HFFc6 (cell line): ENCODE data around the gene TMBIM1. TPM values are rescaled to one million over a fixed set of nuclear protein-coding genes. Genes with fewer than 3 reads are reported as not detected.
A peak's percentile ranks its signal among the peaks of the same experiment; 100 is the strongest.

Experiments used
- DNase-seq: peaks from one replicate; pipeline ENCODE4 v3.0.0-alpha.2; 2018
- H3K27ac Mint-ChIP-seq: 2 replicates; pipeline ENCODE4 v1.8.0; 2020; ENCODE audit warnings: mild to moderate bottlenecking, mixed read lengths
- H3K27me3 Mint-ChIP-seq: 2 replicates; pipeline ENCODE4 v1.8.0; 2021; ENCODE audit warnings: mild to moderate bottlenecking, moderate library complexity, mixed read lengths; ENCODE audit not compliant: insufficient read depth
- H3K36me3 Mint-ChIP-seq: 2 replicates; pipeline ENCODE4 v1.8.0; 2021; ENCODE audit warnings: low read depth, mixed read lengths
- H3K4me1 Mint-ChIP-seq: 2 replicates; pipeline ENCODE4 v1.8.0; 2020; ENCODE audit warnings: low read depth, mixed read lengths
- H3K4me3 Mint-ChIP-seq: 2 replicates; pipeline ENCODE4 v1.8.0; 2020; ENCODE audit warnings: mild to moderate bottlenecking, moderate library complexity, mixed read lengths
- H3K9me3 Mint-ChIP-seq: 2 replicates; pipeline ENCODE4 v1.8.0; 2020; ENCODE audit warnings: mild to moderate bottlenecking, mixed read lengths
- total RNA-seq, 6 experiments: library from RNA; stranded (reverse); fragmentation: NEBNext Ultra II Directional; extraction: Animal tissue kit (Norgen Biotek cat#: 25700); gene quantifications; 2 replicates in 1 of 6; 3 replicates in 5 of 6; pipeline ENCODE4 v1.2.3, GENCODE V29; 2021
- TF ChIP-seq, protein P1 (sequence below): fragments of 200-600 bp; sonication (generic); IDR thresholded peaks from 2 replicates; pipeline ENCODE4 v1.5.0; 2021; ENCODE audit warnings: antibody characterized with exemption, mild to moderate bottlenecking

TMBIM1 gene
- total RNA-seq, 6 experiments from 2014 or later: 163 to 187 (median 176) TPM

DNA sequence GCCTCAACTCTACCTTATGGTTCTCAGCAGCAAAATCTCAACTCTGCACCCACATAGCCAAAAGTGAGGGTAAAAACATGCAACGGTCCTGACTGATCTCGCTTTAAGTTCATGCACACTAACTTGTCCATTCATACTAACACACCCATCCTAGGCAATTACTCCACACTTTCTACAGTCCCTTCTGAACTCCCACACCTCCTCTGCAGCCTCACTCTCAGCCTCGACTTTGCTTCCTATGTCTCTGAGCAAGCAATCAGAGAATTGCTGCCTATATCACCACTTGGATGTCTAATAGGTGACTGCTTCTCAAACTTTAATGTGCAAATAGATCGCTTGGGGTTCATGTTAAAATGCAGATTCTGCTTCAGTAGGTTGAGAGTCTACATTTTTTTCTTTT, 7.8 kb upstream of the TMBIM1 start:
- H3K36me3 Mint-ChIP-seq: no peaks in the 10 kb centered on the region
- peaks cover 9% of the 10 kb centered on the region for H3K27me3 Mint-ChIP-seq
- no peaks in the 10 kb centered on the region for H3K9me3 Mint-ChIP-seq
- no peak overlapping the region for H3K27ac Mint-ChIP-seq
- TF ChIP-seq, protein P1, sequence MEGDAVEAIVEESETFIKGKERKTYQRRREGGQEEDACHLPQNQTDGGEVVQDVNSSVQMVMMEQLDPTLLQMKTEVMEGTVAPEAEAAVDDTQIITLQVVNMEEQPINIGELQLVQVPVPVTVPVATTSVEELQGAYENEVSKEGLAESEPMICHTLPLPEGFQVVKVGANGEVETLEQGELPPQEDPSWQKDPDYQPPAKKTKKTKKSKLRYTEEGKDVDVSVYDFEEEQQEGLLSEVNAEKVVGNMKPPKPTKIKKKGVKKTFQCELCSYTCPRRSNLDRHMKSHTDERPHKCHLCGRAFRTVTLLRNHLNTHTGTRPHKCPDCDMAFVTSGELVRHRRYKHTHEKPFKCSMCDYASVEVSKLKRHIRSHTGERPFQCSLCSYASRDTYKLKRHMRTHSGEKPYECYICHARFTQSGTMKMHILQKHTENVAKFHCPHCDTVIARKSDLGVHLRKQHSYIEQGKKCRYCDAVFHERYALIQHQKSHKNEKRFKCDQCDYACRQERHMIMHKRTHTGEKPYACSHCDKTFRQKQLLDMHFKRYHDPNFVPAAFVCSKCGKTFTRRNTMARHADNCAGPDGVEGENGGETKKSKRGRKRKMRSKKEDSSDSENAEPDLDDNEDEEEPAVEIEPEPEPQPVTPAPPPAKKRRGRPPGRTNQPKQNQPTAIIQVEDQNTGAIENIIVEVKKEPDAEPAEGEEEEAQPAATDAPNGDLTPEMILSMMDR: no peak
- H3K4me3 Mint-ChIP-seq: no peak overlapping the region
- peaks cover 27% of the 10 kb centered on the region for H3K4me1 Mint-ChIP-seq
- DNase-seq: no peak

DNA sequence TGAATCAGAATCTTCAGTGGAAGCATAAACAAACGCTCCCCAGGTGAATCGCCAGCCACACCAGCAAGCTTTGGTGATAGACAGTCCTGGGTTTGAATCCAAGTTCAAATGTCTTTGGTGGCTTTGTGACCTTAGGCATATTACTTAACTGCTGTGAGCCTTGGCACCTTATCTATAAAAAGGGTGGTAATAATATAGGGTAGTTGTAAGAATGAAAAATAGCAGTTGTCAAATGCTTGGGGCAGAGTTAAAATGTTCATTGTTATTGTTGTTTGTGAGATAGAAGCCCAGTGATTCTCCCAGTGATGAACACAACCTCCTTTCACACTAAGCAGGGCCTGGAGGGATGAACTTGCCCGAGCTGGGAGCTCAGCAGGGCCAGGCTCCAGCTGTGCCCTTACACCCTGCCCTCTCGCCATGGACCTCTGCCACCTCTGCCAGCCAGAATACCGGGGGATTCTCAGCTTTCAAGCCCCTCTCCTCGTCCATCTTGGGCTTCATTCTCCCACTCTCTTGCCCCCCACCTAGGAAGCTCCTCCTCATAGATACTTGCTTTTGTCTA, 6.1 kb upstream of the TMBIM1 start:
- Mint-ChIP-seq H3K27me3 (peaks cover 9% of the 10 kb centered on the region; the same call in 1 of the 2 replicates), H3K9me3 (no peaks in the 10 kb centered on the region), H3K27ac (peak overlapping the region; percentile 61), H3K4me3 (no peak overlapping the region), H3K4me1 (peaks cover 27% of the 10 kb centered on the region), H3K36me3 (no peaks in the 10 kb centered on the region)
- DNase-seq: no peak
- TF ChIP-seq, protein P1: no peak

DNA sequence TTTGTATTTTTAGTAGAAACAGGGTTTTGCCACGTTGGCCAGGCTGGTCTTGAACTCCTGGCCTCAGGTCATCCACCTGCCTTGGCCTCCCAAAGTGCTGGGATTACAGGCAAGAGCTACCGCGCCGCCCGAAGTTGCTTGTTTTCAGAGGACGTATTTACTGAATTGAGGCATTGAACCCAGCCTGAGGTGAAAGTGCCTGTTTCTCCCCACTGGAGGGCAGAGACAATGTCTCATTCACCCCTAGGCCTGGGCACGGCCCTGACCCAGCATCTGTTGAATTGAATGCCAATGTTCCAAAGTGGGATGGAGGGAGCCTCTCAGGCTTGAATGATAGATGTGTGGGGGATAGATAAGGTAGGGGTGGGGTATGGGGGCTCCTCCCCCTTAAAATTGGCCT, 4.5 kb upstream of the TMBIM1 start:
- Mint-ChIP-seq H3K9me3 (no peaks in the 10 kb centered on the region), H3K27ac (peak overlapping the region; percentile 61; the same call in 1 of the 2 replicates), H3K36me3 (no peaks in the 10 kb centered on the region), H3K27me3 (peaks cover 7% of the 10 kb centered on the region; the same call in 1 of the 2 replicates), H3K4me3 (no peak overlapping the region), H3K4me1 (peaks cover 36% of the 10 kb centered on the region)
- no peak for DNase-seq
- TF ChIP-seq, protein P1: 0 out of 2 replicates have a peak, but pooled peaks have one; percentile 10

DNA sequence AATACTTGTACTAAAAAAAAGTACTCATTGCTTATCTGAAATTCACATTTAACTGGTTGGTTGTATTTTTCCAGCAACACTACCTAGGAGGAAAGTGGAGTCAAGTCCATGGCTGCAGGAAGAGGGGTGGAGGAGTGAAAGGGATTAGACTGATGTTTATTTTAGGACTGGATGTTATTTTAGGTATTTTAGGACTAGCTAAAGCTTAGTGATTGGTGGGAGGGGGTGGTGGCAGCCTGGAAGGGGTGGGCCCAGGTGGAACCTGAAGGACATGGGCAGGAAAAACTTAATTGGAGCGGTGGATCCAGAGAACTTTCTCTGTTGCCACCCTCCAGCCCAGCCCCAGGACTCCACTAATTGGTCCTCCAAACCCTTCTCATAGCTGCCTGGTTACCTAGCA, 3.9 kb upstream of the TMBIM1 start:
- H3K4me3 Mint-ChIP-seq: no peak overlapping the region
- no peak overlapping the region for H3K27ac Mint-ChIP-seq
- no peaks in the 10 kb centered on the region for H3K9me3 Mint-ChIP-seq
- TF ChIP-seq, protein P1: no peak
- H3K36me3 Mint-ChIP-seq: no peaks in the 10 kb centered on the region
- peaks cover 7% of the 10 kb centered on the region; the same call in 1 of the 2 replicates for H3K27me3 Mint-ChIP-seq
- no peak for DNase-seq
- peaks cover 38% of the 10 kb centered on the region for H3K4me1 Mint-ChIP-seq

DNA sequence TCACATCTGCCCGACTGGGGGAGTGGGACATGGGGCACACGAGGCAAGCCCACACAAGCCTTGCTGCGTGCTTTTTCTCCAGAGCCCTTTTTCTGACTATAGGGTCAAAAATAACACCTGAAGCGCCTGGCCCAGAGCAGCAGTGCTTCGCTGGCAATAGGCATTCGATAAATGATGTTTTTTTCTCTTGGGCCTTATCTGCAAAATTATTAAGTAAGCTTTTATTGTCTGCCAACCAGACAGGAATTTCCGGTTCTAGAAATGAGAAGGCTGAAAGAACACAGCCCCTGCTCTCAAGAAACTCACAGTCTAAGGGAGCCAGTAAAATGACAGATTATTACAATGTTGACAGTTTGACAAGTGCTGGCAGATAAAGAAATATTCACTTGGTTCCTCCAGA, 2.7 kb upstream of the TMBIM1 start:
- no peaks in the 10 kb centered on the region for H3K9me3 Mint-ChIP-seq
- H3K36me3 Mint-ChIP-seq: peaks cover 5% of the 10 kb centered on the region; the same call in 1 of the 2 replicates
- no peak overlapping the region for H3K27ac Mint-ChIP-seq
- H3K4me1 Mint-ChIP-seq: peaks cover 47% of the 10 kb centered on the region
- TF ChIP-seq, protein P1: no peak
- H3K27me3 Mint-ChIP-seq: peaks cover 4% of the 10 kb centered on the region; the same call in 1 of the 2 replicates
- H3K4me3 Mint-ChIP-seq: no peak overlapping the region
- no peak for DNase-seq
